ENCODE data around the gene HOXC13.

Gene HOXC13

GRCh38 chr12:53899230-53899629, 39.4 kb upstream of the HOXC13 start:
- TF ChIP-seq CTCF (IDR thresholded peaks at IDR 0.05; ENCODE audit: borderline replicate concordance, extremely low read depth, low read length, poor library complexity, severe bottlenecking) (no peak), EZH2 (IDR thresholded peaks at IDR 0.05; ENCODE audit: borderline replicate concordance, low read depth, low read length, severe bottlenecking) (no peak)
- Histone ChIP-seq H3K27ac (ENCODE audit: low read length) (no peak overlapping the region), H3K27me3 (ENCODE audit: insufficient read depth, low read length, poor library complexity) (peaks cover 49% of the 10 kb centered on the region), H3K4me1 (ENCODE audit: insufficient read depth, low read length) (no peaks in the 10 kb centered on the region), H3K9ac (ENCODE audit: low read depth, low read length) (no peak overlapping the region), H4K20me1 (ENCODE audit: insufficient read depth, low read length) (no peaks in the 10 kb centered on the region), H3K4me2 (ENCODE audit: insufficient read depth, low read length) (no peak overlapping the region), H3K36me3 (ENCODE audit: insufficient read depth, low read length) (no peaks in the 10 kb centered on the region), H2AFZ (ENCODE audit: low read depth, low read length) (no peak overlapping the region), H3K9me3 (ENCODE audit: insufficient read depth, low read length, severe bottlenecking) (no peaks in the 10 kb centered on the region), H3K4me3 (ENCODE audit: low read depth in 1 of 2, low read length in 2 of 2) (no peak overlapping the region), H3K79me2 (ENCODE audit: insufficient read depth, low read length) (no peaks in the 10 kb centered on the region)
- no peak for ATAC-seq (ENCODE audit: insufficient read depth, low read depth)
- DNase-seq, result no peak

DNA sequence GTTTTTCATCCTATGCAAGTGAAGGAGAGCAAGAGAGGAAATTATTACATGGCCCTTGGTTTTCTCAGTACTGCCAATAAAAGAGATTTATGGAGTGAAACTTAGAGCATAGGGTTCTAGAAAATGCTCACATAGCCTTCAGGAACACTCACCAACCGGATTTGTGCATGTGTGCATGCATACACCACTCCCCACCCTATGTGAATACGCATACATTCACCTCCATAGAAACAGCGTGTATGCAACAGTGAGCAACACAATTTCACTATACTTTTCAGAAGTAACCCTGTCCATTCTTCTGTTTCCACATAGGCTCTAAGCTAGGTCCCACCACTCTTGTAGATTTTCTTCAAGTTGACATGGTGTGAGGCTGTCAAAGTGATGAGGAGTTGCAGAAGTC, 31.5 kb upstream of the HOXC13 start:
- Histone ChIP-seq H3K27ac (ENCODE audit: low read length) (no peak overlapping the region), H2AFZ (ENCODE audit: low read depth, low read length) (no peak overlapping the region), H3K4me3 (ENCODE audit: low read depth in 1 of 2, low read length in 2 of 2) (no peak overlapping the region), H3K9ac (ENCODE audit: low read depth, low read length) (no peak overlapping the region), H3K79me2 (ENCODE audit: insufficient read depth, low read length) (no peaks in the 10 kb centered on the region), H3K27me3 (ENCODE audit: insufficient read depth, low read length, poor library complexity) (peaks cover 25% of the 10 kb centered on the region), H3K36me3 (ENCODE audit: insufficient read depth, low read length) (no peaks in the 10 kb centered on the region), H3K4me1 (ENCODE audit: insufficient read depth, low read length) (no peaks in the 10 kb centered on the region), H3K4me2 (ENCODE audit: insufficient read depth, low read length) (no peak overlapping the region), H3K9me3 (ENCODE audit: insufficient read depth, low read length, severe bottlenecking) (no peaks in the 10 kb centered on the region), H4K20me1 (ENCODE audit: insufficient read depth, low read length) (no peaks in the 10 kb centered on the region)
- no peak for TF ChIP-seq EZH2 (IDR thresholded peaks at IDR 0.05; ENCODE audit: borderline replicate concordance, low read depth, low read length, severe bottlenecking)
- no peak for TF ChIP-seq CTCF (IDR thresholded peaks at IDR 0.05; ENCODE audit: borderline replicate concordance, extremely low read depth, low read length, poor library complexity, severe bottlenecking)
- no peak for ATAC-seq (ENCODE audit: insufficient read depth, low read depth)
- no peak for DNase-seq

DNA sequence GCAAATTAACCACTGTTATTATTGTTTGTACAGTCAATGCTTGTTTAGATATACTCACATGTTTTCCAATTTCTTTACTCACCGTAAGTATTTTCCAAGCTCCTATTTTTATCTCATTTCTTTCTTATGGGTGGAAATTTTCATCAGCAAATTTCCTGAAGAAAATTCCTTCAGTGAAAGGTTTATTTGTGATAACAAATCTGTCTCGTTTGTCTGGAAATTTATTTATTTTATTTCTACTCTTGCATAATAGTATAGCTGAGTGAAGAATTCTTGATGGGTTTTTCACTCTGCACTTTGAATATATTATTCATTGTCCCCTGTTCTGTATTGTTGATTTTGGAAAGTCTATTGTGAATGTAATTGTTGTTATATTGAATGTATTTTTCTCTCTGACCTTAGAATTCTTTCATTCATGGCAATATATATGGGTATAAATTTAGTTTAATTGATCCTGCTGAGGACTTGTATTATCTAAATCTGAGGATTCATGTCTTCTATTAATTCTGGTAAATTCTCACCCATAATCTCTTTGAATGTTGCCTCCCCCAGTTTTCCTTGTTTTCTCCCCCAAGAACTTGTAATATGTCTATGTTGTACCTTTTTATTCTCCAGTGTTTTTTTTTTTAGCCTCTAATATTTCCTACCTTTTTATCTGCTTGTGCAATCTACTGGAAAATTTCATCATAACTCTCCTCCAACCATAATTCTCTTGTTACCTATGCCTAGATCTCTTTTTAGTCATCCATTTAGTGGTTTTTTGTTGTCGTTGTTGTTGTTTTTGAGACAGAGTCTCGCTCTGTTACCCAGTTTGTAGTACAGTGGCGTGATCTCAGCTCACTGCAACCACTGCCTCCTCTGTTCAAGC, 21.6 kb upstream of the HOXC13 start:
- peaks cover 33% of the 10 kb centered on the region for H3K27me3 ChIP-seq (ENCODE audit: insufficient read depth, low read length, poor library complexity)
- no peak overlapping the region for H2AFZ ChIP-seq (ENCODE audit: low read depth, low read length)
- no peaks in the 10 kb centered on the region for H3K9me3 ChIP-seq (ENCODE audit: insufficient read depth, low read length, severe bottlenecking)
- DNase-seq, result no peak
- H3K79me2 ChIP-seq (ENCODE audit: insufficient read depth, low read length), result no peaks in the 10 kb centered on the region
- H3K36me3 ChIP-seq (ENCODE audit: insufficient read depth, low read length), result no peaks in the 10 kb centered on the region
- H3K4me3 ChIP-seq (ENCODE audit: low read depth in 1 of 2, low read length in 2 of 2), result no peak overlapping the region
- H3K9ac ChIP-seq (ENCODE audit: low read depth, low read length), result no peak overlapping the region
- no peaks in the 10 kb centered on the region for H4K20me1 ChIP-seq (ENCODE audit: insufficient read depth, low read length)
- H3K4me1 ChIP-seq (ENCODE audit: insufficient read depth, low read length), result no peaks in the 10 kb centered on the region
- no peak for ATAC-seq (ENCODE audit: insufficient read depth, low read depth)
- no peak overlapping the region for H3K27ac ChIP-seq (ENCODE audit: low read length)
- H3K4me2 ChIP-seq (ENCODE audit: insufficient read depth, low read length), result no peak overlapping the region
- TF ChIP-seq CTCF (IDR thresholded peaks at IDR 0.05; ENCODE audit: borderline replicate concordance, extremely low read depth, low read length, poor library complexity, severe bottlenecking), result no peak
- TF ChIP-seq EZH2 (IDR thresholded peaks at IDR 0.05; ENCODE audit: borderline replicate concordance, low read depth, low read length, severe bottlenecking), result no peak
